Activated CD4-positive, alpha-beta T cell treated with anti-CD3 and anti-CD28 coated beads for 36 hours (primary cell): Measurements from ENCODE around the gene ZW10. TPM values are rescaled to one million over a fixed set of nuclear protein-coding genes. Genes with fewer than 3 reads are reported as not detected.
A peak's percentile ranks its signal among the peaks of the same experiment; 100 is the strongest.

Experiments
- ATAC-seq: fragments of 200-7000 bp; cut with Tn5 transposase; one replicate; pipeline ENCODE4 v1.10.0; 2021; ENCODE audit warnings: mild to moderate bottlenecking, moderate library complexity
- CTCF ChIA-PET: fragments of 350-600 bp; sonication (Branson Sonifier 250); formaldehyde crosslinking; loops from one replicate; lab custom pipeline; 2021; ENCODE audit warnings: antibody characterized with exemption; lab: Charles Lee
- POLR2A ChIA-PET: fragments of 350-600 bp; sonication (Branson Sonifier 250); formaldehyde crosslinking; loops from one replicate; lab custom pipeline; 2021; ENCODE audit warnings: antibody characterized with exemption, inconsistent platforms; lab: Charles Lee
- DNase-seq: peaks from one replicate; pipeline ENCODE4 v3.0.0-alpha.2; 2020
- H3K27ac Mint-ChIP-seq: one replicate; pipeline ENCODE4 v1.8.0; 2021; ENCODE audit warnings: mixed read lengths
- H3K27me3 Mint-ChIP-seq: one replicate; pipeline ENCODE4 v1.8.0; 2021; ENCODE audit warnings: mixed read lengths
- H3K36me3 Mint-ChIP-seq: one replicate; pipeline ENCODE4 v1.8.0; 2021; ENCODE audit warnings: low read depth, mixed read lengths
- H3K4me1 Mint-ChIP-seq: one replicate; pipeline ENCODE4 v1.8.0; 2021; ENCODE audit warnings: mixed read lengths
- H3K4me3 Mint-ChIP-seq: one replicate; pipeline ENCODE4 v1.8.0; 2021; ENCODE audit warnings: mild to moderate bottlenecking, moderate library complexity, mixed read lengths
- H3K9me3 Mint-ChIP-seq: one replicate; pipeline ENCODE4 v1.8.0; 2021; ENCODE audit warnings: low read depth, mixed read lengths
- intact Hi-C, 2 experiments: fragments of 100-400 bp; cut with DNase I in 1 of 2; cut with micrococcal nuclease in 1 of 2; formaldehyde crosslinking; loops; one replicate each; pipeline versions ENCODE4 v1.14.2 to v1.15.1; 2022 to 2024; cut with DNase I, micrococcal nuclease
- total RNA-seq, 2 experiments: library from RNA; stranded (reverse); gene quantifications; one replicate each; pipeline ENCODE4 v1.2.3, GENCODE V29; 2021

The ZW10 gene
- total RNA-seq: 10 to 100 TPM; 16.9 to 18.5 TPM

GRCh38 chr11:113773416-113774173 is at the start of gene ZW10:
ZW10 (minus strand) TSS chr11:113773692; CDS start chr11:113773666, 26 bp downstream.
- Mint-ChIP-seq H3K4me1 (peaks cover 18% of the 10 kb centered on the region), H3K27me3 (no peaks in the 10 kb centered on the region), H3K9me3 (no peaks in the 10 kb centered on the region), H3K36me3 (peaks cover 4% of the 10 kb centered on the region), H3K4me3 (peak within 1 kb of the TSS; percentile 98), H3K27ac (peak within 1 kb of the TSS; percentile 96)
- CTCF ChIA-PET: interaction anchor here (0.5 to 1.7 kb wide), 8 partner anchors 9 to 657 kb away, joined by 3 to 6 read pairs (median 4); no protein-coding TSS in a partner anchor
- peak; percentile 99 for ATAC-seq
- DNase-seq: peak; percentile 96
- intact Hi-C loops: loop anchor here (1.0 to 10.0 kb wide), 11 partner anchors 101 to 1549 kb away; partner anchors contain the start of genes PTS (in 2 of the 2), TTC12 (in 2 of the 2), USP28 (in 2 of the 2) and C11orf71 (in 1 of the 2)
- POLR2A ChIA-PET: no interaction called here

GRCh38 chr11:113818426-113818825 is 44.9 kb upstream of the ZW10 start:
- CTCF ChIA-PET: interaction anchor here (1.1 kb wide), 1 partner anchor 23 kb away, joined by 3 read pairs; no protein-coding TSS in a partner anchor
- intact Hi-C loops: no loop called here
- no peaks in the 10 kb centered on the region for H3K9me3 Mint-ChIP-seq
- H3K4me3 Mint-ChIP-seq: no peak overlapping the region
- POLR2A ChIA-PET: no interaction called here
- no peaks in the 10 kb centered on the region for H3K27me3 Mint-ChIP-seq
- no peak overlapping the region for H3K27ac Mint-ChIP-seq
- ATAC-seq: no peak
- no peaks in the 10 kb centered on the region for H3K4me1 Mint-ChIP-seq
- no peak for DNase-seq
- H3K36me3 Mint-ChIP-seq: peaks cover 30% of the 10 kb centered on the region

- CTCF ChIA-PET: interaction anchor here (1.1 kb wide), 1 partner anchor 24 kb away, joined by 3 read pairs; no protein-coding TSS in a partner anchor
- POLR2A ChIA-PET: no interaction called here
- ATAC-seq (no peak), DNase-seq (no peak)
- no peak overlapping the region for H3K27ac Mint-ChIP-seq
- H3K9me3 Mint-ChIP-seq: no peaks in the 10 kb centered on the region
- intact Hi-C loops: no loop called here
- H3K4me3 Mint-ChIP-seq: no peak overlapping the region
- peaks cover 23% of the 10 kb centered on the region for H3K36me3 Mint-ChIP-seq
- H3K4me1 Mint-ChIP-seq: no peaks in the 10 kb centered on the region
- no peaks in the 10 kb centered on the region for H3K27me3 Mint-ChIP-seq
Observed at GRCh38 chr11:113817626-113818025, 44.1 kb upstream of the ZW10 start.

GRCh38 chr11:113817162-113817561 is 43.7 kb upstream of the ZW10 start:
- Mint-ChIP-seq H3K4me3 (no peak overlapping the region), H3K36me3 (peaks cover 22% of the 10 kb centered on the region), H3K27me3 (no peaks in the 10 kb centered on the region), H3K27ac (no peak overlapping the region), H3K4me1 (no peaks in the 10 kb centered on the region), H3K9me3 (no peaks in the 10 kb centered on the region)
- CTCF ChIA-PET: no interaction called here
- intact Hi-C loops: no loop called here
- ATAC-seq (no peak), DNase-seq (no peak)
- POLR2A ChIA-PET: no interaction called here

- ChIA-PET POLR2A (no interaction called here), CTCF (interaction anchor here (1.1 to 3.1 kb wide), 2 partner anchors 18 to 41 kb away, joined by 3 to 13 read pairs; partner anchors contain the start of gene ZW10)
- H3K9me3 Mint-ChIP-seq: no peaks in the 10 kb centered on the region
- H3K27ac Mint-ChIP-seq: no peak overlapping the region
- DNase-seq (no peak), ATAC-seq (no peak)
- intact Hi-C loops: no loop called here
- no peaks in the 10 kb centered on the region for H3K4me1 Mint-ChIP-seq
- H3K27me3 Mint-ChIP-seq: no peaks in the 10 kb centered on the region
- H3K36me3 Mint-ChIP-seq: peaks cover 15% of the 10 kb centered on the region
- H3K4me3 Mint-ChIP-seq: no peak overlapping the region
Observed at GRCh38 chr11:113814181-113814580, 40.7 kb upstream of the ZW10 start.

- intact Hi-C loops: loop anchor here in 1 of 2 experiments (5.0 kb wide), 1 partner anchor 453 kb away; no protein-coding TSS in a partner anchor
- ATAC-seq (no peak), DNase-seq (no peak)
- no peaks in the 10 kb centered on the region for H3K9me3 Mint-ChIP-seq
- ChIA-PET POLR2A (no interaction called here), CTCF (no interaction called here)
- no peak overlapping the region for H3K27ac Mint-ChIP-seq
- no peaks in the 10 kb centered on the region for H3K27me3 Mint-ChIP-seq
- H3K4me1 Mint-ChIP-seq: no peaks in the 10 kb centered on the region
- H3K36me3 Mint-ChIP-seq: peaks cover 21% of the 10 kb centered on the region
- H3K4me3 Mint-ChIP-seq: no peak overlapping the region
Observed at GRCh38 chr11:113808931-113809330, 35.4 kb upstream of the ZW10 start.

GRCh38 chr11:113806406-113806805 is 32.9 kb upstream of the ZW10 start:
- Mint-ChIP-seq H3K4me1 (no peaks in the 10 kb centered on the region), H3K4me3 (no peak overlapping the region), H3K27ac (no peak overlapping the region), H3K9me3 (no peaks in the 10 kb centered on the region), H3K36me3 (peaks cover 18% of the 10 kb centered on the region), H3K27me3 (no peaks in the 10 kb centered on the region)
- intact Hi-C loops: loop anchor here (2.0 to 5.0 kb wide), 2 partner anchors 456 kb away; no protein-coding TSS in a partner anchor
- DNase-seq: peak; percentile 29
- ChIA-PET CTCF (interaction anchor here (0.7 to 2.3 kb wide), 4 partner anchors 10 to 511 kb away, joined by 3 to 7 read pairs (median 4); no protein-coding TSS in a partner anchor), POLR2A (no interaction called here)
- no peak for ATAC-seq

GRCh38 chr11:113805640-113806039 is 32.1 kb upstream of the ZW10 start:
- Mint-ChIP-seq H3K27ac (no peak overlapping the region), H3K9me3 (no peaks in the 10 kb centered on the region), H3K4me3 (no peak overlapping the region), H3K27me3 (no peaks in the 10 kb centered on the region), H3K36me3 (peaks cover 21% of the 10 kb centered on the region), H3K4me1 (no peaks in the 10 kb centered on the region)
- ATAC-seq (no peak), DNase-seq (no peak)
- ChIA-PET CTCF (interaction anchor here (0.7 to 1.0 kb wide), 4 partner anchors 10 to 510 kb away, joined by 3 read pairs; no protein-coding TSS in a partner anchor), POLR2A (no interaction called here)
- intact Hi-C loops: loop anchor here (2.0 to 5.0 kb wide), 2 partner anchors 457 kb away; no protein-coding TSS in a partner anchor

- no peak for ATAC-seq
- intact Hi-C loops: no loop called here
- Mint-ChIP-seq H3K4me3 (no peak overlapping the region), H3K27ac (no peak overlapping the region), H3K4me1 (no peaks in the 10 kb centered on the region), H3K9me3 (no peaks in the 10 kb centered on the region), H3K27me3 (no peaks in the 10 kb centered on the region), H3K36me3 (peaks cover 19% of the 10 kb centered on the region)
- ChIA-PET POLR2A (no interaction called here), CTCF (no interaction called here)
- no peak for DNase-seq
Observed at GRCh38 chr11:113802621-113803020, 29.1 kb upstream of the ZW10 start.

GRCh38 chr11:113796663-113797259 is 23.3 kb upstream of the ZW10 start:
- intact Hi-C loops: loop anchor here (1.0 kb wide), 1 partner anchor 491 kb away; no protein-coding TSS in a partner anchor
- peak; percentile 24 for DNase-seq
- ChIA-PET POLR2A (no interaction called here), CTCF (interaction anchor here (0.6 to 2.5 kb wide), 13 partner anchors 8 to 519 kb away, joined by 3 to 13 read pairs (median 4); no protein-coding TSS in a partner anchor)
- no peak overlapping the region for H3K27ac Mint-ChIP-seq
- ATAC-seq: peak; percentile 71
- no peaks in the 10 kb centered on the region for H3K9me3 Mint-ChIP-seq
- no peaks in the 10 kb centered on the region for H3K27me3 Mint-ChIP-seq
- H3K36me3 Mint-ChIP-seq: peaks cover 10% of the 10 kb centered on the region
- no peak overlapping the region for H3K4me3 Mint-ChIP-seq
- no peaks in the 10 kb centered on the region for H3K4me1 Mint-ChIP-seq

GRCh38 chr11:113789675-113790320 is 16.3 kb upstream of the ZW10 start:
- peaks cover 5% of the 10 kb centered on the region for H3K27me3 Mint-ChIP-seq
- CTCF ChIA-PET: no interaction called here
- intact Hi-C loops: no loop called here
- H3K9me3 Mint-ChIP-seq: no peaks in the 10 kb centered on the region
- H3K36me3 Mint-ChIP-seq: no peaks in the 10 kb centered on the region
- H3K27ac Mint-ChIP-seq: no peak overlapping the region
- POLR2A ChIA-PET: no interaction called here
- no peak for DNase-seq
- no peak for ATAC-seq
- no peak overlapping the region for H3K4me3 Mint-ChIP-seq
- no peaks in the 10 kb centered on the region for H3K4me1 Mint-ChIP-seq
